Right lobe of liver (tissue), 6 donors: Measurements from ENCODE around the gene COL11A2. TPM values are rescaled to one million over a fixed set of nuclear protein-coding genes. Genes with fewer than 3 reads are reported as not detected.

ENCODE experiments used
- ATAC-seq, 4 donors: fragments of 200-7000 bp; cut with Tn5 transposase; one replicate each; pipeline ENCODE4 v1.9.1; 2020; ENCODE audit warnings: mild to moderate bottlenecking in 4 of 4, moderate library complexity in 4 of 4
- DNase-seq, 3 donors: peaks; one replicate each; pipeline ENCODE4 v3.0.0-alpha.2; 2020
- H3K27ac ChIP-seq, 3 donors: fragments of 200-600 bp; one replicate each; pipeline ENCODE4 v1.8.0; 2022
- H3K27me3 ChIP-seq, 2 donors: fragments of 200-600 bp; one replicate each; pipeline ENCODE4 v1.8.0; 2022
- H3K36me3 ChIP-seq, 4 donors: fragments of 200-600 bp; sonication (generic) in 1 of 4; one replicate each; pipeline versions ENCODE4 v1.5.1 to v1.8.0; 2017 to 2022; ENCODE audit warnings: control low read depth in 1 of 4
- H3K4me1 ChIP-seq, 4 donors: fragments of 200-600 bp; sonication (generic) in 1 of 4; one replicate each; pipeline versions ENCODE4 v1.5.1 to v1.8.0; 2017 to 2022; ENCODE audit warnings: control low read depth in 1 of 4
- H3K4me3 ChIP-seq, 3 donors: fragments of 200-600 bp; one replicate each; pipeline ENCODE4 v1.8.0; 2022
- H3K9me3 ChIP-seq, 4 donors: fragments of 200-600 bp; sonication (generic) in 1 of 4; one replicate each; pipeline versions ENCODE4 v1.5.1 to v1.8.0; 2017 to 2022; ENCODE audit warnings: control low read depth in 1 of 4
- POLR2A ChIP-seq: fragments of 450-650 bp; IDR thresholded peaks from one replicate; pipeline ENCODE4 v1.6.1; 2017; ENCODE audit warnings: antibody characterized with exemption, mild to moderate bottlenecking
- WGBS: methylation state at CpG from one replicate; pipeline ENCODE4 v1.1.6; 2018; ENCODE audit warnings: low coverage, low lambda C conversion rate; ENCODE audit not compliant: insufficient coverage; ENCODE audit errors: missing lambda C conversion rate; 5-methylcytosine and 5-hydroxymethylcytosine counted together
- intact Hi-C, 2 donors: fragments of 100-400 bp; cut with DNase I; formaldehyde crosslinking; loops; one replicate each; pipeline versions ENCODE4 v1.11.2 to v1.14.1; 2022
- total RNA-seq, 6 experiments: library from RNA; depleted of rRNA in 2 of 6; stranded (reverse); fragments of >200 nt in 2 of 6; fragmentation: NEBNext Ultra II Directional in 3 of 6; extraction: Animal tissue kit (Norgen Biotek cat#: 25700) in 3 of 6; gene quantifications; one replicate each; pipeline versions ENCODE4 v1.1.0 to v1.2.4, GENCODE V29; 2016 to 2023
- TF ChIP-seq, protein P1 (sequence below), 4 donors: fragments of 200-600 bp in 3 of 4; fragments of 450-650 bp in 1 of 4; IDR thresholded peaks; one replicate each; pipeline versions ENCODE4 v1.5.1 to v1.8.0; 2016 to 2022; ENCODE audit warnings: antibody characterized with exemption in 4 of 4, mild to moderate bottlenecking in 2 of 4
- donor health status: DM: no; HTN: yes; CAD: no.
- donor health status: DM: no; HTN: no; CAD: no.
- donor health status: DM: no; HTN: no; CAD: no.
- donor health status: DM: no; HTN: yes; CAD: no.
- donor health status: DM: no; HTN: yes; CAD: no.

COL11A2 gene
- total RNA-seq, 6 experiments from 2014 or later, result 0.06 to 1.4 (median 0.61) TPM

DNA sequence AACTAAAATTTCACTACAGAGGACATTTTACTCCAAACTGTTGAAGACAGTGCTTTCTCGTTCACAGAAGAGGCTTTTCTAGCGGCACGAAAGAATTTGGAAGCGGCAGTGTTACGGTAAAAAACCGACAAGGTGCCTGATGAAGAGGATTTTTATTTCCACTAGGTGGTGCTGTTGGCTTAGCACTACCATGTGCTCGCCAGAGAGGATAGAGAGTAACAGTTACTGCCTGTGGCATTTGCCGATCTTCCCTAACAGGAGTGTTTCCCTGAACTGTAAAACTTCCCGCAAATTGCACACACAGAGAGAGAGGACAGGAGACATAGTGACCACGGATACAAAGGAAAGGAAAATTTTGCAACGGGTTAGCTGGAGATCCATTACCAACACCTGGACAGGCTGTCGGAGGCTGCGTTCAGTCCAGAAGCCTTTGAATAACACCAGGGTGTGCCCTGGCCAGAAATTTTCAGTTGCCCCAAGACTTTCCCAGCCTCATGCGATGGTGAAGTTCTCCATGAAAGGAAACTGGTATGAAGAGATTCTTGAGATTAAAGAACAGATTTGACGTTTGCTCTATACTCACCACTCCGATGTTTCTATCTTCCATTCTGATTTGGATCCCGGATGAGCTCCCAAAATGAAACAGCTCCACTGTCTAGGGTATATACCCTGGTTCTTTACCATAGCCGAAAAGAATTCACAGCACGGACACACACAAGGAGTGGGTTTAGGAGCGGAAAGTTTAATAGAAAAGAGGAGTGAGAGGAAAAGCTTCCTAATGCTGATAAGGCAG lies 68.3 kb downstream of the COL11A2 start:
- intact Hi-C loops, result no loop called here
- no peak for TF ChIP-seq POLR2A
- TF ChIP-seq, protein P1, sequence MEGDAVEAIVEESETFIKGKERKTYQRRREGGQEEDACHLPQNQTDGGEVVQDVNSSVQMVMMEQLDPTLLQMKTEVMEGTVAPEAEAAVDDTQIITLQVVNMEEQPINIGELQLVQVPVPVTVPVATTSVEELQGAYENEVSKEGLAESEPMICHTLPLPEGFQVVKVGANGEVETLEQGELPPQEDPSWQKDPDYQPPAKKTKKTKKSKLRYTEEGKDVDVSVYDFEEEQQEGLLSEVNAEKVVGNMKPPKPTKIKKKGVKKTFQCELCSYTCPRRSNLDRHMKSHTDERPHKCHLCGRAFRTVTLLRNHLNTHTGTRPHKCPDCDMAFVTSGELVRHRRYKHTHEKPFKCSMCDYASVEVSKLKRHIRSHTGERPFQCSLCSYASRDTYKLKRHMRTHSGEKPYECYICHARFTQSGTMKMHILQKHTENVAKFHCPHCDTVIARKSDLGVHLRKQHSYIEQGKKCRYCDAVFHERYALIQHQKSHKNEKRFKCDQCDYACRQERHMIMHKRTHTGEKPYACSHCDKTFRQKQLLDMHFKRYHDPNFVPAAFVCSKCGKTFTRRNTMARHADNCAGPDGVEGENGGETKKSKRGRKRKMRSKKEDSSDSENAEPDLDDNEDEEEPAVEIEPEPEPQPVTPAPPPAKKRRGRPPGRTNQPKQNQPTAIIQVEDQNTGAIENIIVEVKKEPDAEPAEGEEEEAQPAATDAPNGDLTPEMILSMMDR (IDR thresholded peaks at IDR 0.05), result peak; percentile 41 to 51 (median 48)
- Histone ChIP-seq H3K9me3 (peaks cover 0 to 4% (median 0%) of the 10 kb centered on the region in 4 donors), H3K27me3 (no peaks in the 10 kb centered on the region), H3K27ac (no peak overlapping the region), H3K36me3 (no peaks in the 10 kb centered on the region), H3K4me3 (no peak overlapping the region), H3K4me1 (no peaks in the 10 kb centered on the region)
- ATAC-seq, result peak in 3 of 4 donors; percentile 45 to 65 (median 58)
- WGBS, result 65% methylated on average over 14 of the region's 20 CpGs
- DNase-seq, result no peak

DNA sequence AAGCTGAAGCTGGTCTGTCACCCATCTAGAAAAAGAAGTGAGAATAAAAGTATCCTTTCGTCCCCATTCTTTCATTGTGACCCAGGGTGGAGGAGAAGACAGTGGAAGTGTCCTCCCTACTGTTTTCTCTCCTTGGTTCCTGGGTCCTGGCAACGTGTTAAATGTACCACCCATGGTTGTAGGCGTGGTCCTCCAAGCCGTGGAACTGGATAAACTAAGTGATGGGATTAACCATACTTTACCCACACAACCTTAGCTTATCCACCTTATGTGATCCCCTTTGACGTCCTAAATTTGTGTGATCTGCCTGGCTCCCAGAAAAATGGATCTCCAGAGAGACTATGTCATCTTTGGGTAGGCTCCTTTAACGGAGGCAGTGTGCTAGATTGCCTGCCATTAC lies 69.1 kb downstream of the COL11A2 start:
- H3K36me3 ChIP-seq, result no peaks in the 10 kb centered on the region
- H3K4me1 ChIP-seq, result no peaks in the 10 kb centered on the region
- H3K27ac ChIP-seq, result no peak overlapping the region
- H3K4me3 ChIP-seq, result no peak overlapping the region
- no peak for DNase-seq
- intact Hi-C loops, result no loop called here
- TF ChIP-seq, protein P1 (IDR thresholded peaks at IDR 0.05), result no peak
- no peak for TF ChIP-seq POLR2A
- WGBS, result 60% methylated on average over 5 of the region's 6 CpGs
- no peaks in the 10 kb centered on the region for H3K27me3 ChIP-seq
- peaks cover 0 to 4% (median 0%) of the 10 kb centered on the region in 4 donors for H3K9me3 ChIP-seq
- ATAC-seq, result no peak

DNA sequence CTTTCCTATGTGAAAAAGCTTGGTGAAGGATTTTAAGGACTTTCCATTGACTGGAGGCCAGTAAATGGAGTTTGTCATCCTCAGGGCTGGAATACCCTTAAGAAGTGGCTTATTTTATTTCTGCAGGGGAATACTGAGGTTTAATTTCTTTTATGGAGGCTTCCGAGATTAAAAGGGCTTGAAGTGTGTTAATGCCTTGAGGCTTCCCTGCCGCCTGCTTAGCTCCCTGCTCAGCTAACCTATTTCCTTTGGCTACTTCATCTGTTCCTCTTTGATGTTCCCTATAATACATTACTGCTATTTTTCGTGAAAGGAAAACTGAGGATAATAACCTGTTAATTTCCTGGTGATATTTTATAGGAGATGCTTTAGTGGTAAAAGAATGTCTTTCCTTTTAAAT lies 72.3 kb downstream of the COL11A2 start:
- H3K27ac ChIP-seq, result no peak overlapping the region
- H3K27me3 ChIP-seq, result no peaks in the 10 kb centered on the region
- intact Hi-C loops, result no loop called here
- DNase-seq (no peak), ATAC-seq (no peak)
- H3K4me3 ChIP-seq, result no peak overlapping the region
- H3K9me3 ChIP-seq, result peaks cover 0 to 4% (median 0%) of the 10 kb centered on the region in 4 donors
- WGBS, result 48% methylated on average over 3 of the region's 3 CpGs
- TF ChIP-seq, protein P1 (IDR thresholded peaks at IDR 0.05), result no peak
- TF ChIP-seq POLR2A, result no peak
- H3K4me1 ChIP-seq, result no peaks in the 10 kb centered on the region
- no peaks in the 10 kb centered on the region for H3K36me3 ChIP-seq

DNA sequence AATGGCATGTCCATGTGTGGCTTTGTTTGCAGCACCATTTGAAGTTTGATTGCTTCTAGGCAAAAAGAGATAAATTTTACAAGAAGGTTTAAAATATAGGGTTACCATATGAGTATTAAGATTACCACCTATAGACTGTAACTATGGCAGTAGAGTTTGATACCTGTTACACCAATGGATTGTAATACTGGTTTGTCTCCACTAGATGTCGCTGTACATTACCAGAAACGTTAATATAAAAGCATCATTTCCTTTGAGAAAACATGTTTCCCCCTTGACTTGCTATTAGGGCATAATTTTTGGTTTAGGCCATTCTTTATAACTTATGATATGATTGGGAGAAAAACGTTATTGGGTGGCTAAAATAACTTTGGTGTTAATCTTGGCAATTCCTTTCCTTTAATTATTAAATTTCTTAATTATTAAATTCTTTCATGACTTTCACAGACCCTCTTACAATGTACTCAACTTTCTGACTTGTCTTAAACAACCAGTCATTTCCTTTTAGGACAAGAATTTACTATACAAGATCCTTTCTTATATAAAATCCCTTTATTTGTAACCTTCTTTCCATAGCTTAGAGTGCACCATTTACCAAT lies 73.6 kb downstream of the COL11A2 start:
- H3K27me3 ChIP-seq, result no peaks in the 10 kb centered on the region
- TF ChIP-seq POLR2A, result no peak
- TF ChIP-seq, protein P1 (IDR thresholded peaks at IDR 0.05), result peak; percentile 80 to 90 (median 84)
- no peaks in the 10 kb centered on the region for H3K9me3 ChIP-seq
- ATAC-seq (peak; percentile 55 to 66 (median 64)), DNase-seq (no peak)
- 0% methylated on average over 3 of the region's 3 CpGs for WGBS
- H3K27ac ChIP-seq, result no peak overlapping the region
- H3K4me3 ChIP-seq, result no peak overlapping the region
- intact Hi-C loops, result no loop called here
- no peaks in the 10 kb centered on the region for H3K4me1 ChIP-seq
- no peaks in the 10 kb centered on the region for H3K36me3 ChIP-seq
